ENCODE measurements around the gene DNM3.
"Not testable (repeated sequence)": the region's sequence is repeated elsewhere in the genome, so short reads cannot be mapped to it uniquely, and the experiment has no call there.

Gene DNM3

DNA sequence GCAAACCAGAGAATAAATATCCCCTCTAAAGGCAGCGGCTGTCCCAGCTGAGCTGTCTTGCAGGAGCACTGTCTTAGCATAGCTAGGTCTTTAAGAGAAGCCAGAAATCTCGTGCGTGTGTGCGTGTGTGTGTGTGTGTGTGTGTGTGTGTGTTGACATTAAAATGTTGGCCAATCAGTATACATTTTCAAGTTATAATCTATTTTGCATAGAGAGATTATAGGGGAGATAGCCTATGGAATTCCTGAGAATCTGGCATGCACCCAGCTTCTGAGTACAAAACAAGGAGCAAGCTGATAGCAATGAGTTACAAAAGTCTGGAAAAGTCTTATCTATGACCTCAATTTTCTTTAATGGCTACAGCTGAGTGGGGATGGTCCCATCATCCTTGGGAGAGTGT lies 42.1 kb upstream of the DNM3 start:
- DNase-seq (ENCODE audit: low spot score), result no peak
- TF ChIP-seq, protein P1, sequence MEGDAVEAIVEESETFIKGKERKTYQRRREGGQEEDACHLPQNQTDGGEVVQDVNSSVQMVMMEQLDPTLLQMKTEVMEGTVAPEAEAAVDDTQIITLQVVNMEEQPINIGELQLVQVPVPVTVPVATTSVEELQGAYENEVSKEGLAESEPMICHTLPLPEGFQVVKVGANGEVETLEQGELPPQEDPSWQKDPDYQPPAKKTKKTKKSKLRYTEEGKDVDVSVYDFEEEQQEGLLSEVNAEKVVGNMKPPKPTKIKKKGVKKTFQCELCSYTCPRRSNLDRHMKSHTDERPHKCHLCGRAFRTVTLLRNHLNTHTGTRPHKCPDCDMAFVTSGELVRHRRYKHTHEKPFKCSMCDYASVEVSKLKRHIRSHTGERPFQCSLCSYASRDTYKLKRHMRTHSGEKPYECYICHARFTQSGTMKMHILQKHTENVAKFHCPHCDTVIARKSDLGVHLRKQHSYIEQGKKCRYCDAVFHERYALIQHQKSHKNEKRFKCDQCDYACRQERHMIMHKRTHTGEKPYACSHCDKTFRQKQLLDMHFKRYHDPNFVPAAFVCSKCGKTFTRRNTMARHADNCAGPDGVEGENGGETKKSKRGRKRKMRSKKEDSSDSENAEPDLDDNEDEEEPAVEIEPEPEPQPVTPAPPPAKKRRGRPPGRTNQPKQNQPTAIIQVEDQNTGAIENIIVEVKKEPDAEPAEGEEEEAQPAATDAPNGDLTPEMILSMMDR (IDR thresholded peaks at IDR 0.05; ENCODE audit: extremely low read depth, missing control alignments), result no peak

DNA sequence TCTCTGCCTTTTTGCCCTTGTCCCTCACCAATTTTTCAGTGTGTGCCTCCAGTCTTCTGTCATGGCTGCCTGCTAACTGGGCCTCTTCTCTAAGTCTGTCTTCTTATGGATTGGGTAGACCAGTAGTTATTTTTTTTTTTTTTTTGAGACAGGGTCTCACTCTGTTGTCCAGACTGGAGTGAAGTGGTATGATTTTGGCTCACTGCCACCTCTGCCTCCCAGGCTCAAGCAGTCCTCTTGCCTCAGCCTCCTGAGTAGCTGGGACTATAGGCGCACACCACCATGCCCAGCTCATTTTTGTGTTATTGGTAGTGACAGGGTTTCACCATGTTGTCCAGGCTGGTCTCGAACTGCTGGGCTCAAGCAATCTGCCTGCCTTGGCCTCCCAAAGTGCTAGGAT lies 41.6 kb upstream of the DNM3 start:
- not testable (repeated sequence) for DNase-seq (ENCODE audit: low spot score)

DNA sequence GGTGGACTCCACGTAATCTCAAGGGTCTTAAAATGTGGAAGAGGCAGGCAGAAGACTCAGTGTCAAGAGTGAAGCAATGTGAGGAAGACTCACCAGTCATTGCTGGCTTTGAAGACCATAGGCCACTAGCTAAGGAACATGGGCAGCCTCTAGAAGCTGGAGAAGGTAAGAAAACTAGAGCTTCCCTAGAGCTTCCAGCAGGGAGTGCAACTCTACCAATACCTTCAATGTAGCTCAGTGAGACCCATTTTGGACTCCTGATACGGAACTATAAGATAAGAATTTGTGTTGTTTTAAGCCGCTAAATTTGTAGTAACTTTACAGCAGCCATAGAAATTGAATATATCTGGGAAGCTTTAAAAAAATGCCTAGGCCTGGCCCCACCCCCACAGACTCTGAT lies 41.0 kb upstream of the DNM3 start:
- TF ChIP-seq, protein P1 (IDR thresholded peaks at IDR 0.05; ENCODE audit: extremely low read depth, missing control alignments), result no peak
- no peak for DNase-seq (ENCODE audit: low spot score)

DNA sequence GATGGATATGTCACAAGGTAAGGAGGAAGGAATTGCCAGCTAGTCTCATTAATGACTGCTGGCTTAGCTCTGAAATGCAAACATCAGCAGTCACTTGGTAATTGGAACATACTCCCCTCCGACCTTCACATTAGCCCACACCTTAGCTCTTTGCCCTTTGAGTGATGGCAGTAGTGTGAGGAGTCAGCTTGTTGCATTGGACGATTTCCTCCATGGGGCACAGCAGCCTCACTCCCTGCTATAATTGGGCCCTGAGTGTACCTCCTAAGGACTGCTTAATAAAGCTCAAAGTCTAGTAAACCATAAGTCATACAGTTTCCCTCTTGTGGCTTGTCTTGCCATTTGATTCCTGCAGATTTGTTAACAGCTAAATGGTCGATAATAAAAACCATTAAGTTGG lies 40.4 kb upstream of the DNM3 start:
- DNase-seq (ENCODE audit: low spot score), result no peak
- TF ChIP-seq, protein P1 (IDR thresholded peaks at IDR 0.05; ENCODE audit: extremely low read depth, missing control alignments), result no peak

DNA sequence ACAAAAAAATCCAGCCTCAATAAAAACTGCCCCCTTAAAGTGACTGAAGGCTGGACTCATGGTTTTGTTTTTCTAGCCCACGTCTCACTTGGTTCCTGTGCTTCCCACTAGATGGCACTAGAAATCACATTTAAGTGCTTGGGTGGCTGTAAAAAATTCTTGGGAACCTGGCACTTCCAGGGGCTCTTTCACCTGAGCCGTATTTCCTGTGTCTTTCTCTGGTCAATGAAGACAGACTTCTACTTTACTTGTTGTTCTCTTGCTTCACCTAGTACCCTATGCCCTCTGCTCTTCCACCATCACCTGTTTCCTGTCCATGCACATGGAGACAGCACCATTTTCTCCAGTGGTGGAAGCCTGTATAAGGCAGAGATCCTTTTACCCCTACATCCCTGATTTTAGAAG lies 39.8 kb upstream of the DNM3 start:
- peak; percentile 49 for DNase-seq (ENCODE audit: low spot score)
- TF ChIP-seq, protein P1 (IDR thresholded peaks at IDR 0.05; ENCODE audit: extremely low read depth, missing control alignments), result peak; percentile 28

DNA sequence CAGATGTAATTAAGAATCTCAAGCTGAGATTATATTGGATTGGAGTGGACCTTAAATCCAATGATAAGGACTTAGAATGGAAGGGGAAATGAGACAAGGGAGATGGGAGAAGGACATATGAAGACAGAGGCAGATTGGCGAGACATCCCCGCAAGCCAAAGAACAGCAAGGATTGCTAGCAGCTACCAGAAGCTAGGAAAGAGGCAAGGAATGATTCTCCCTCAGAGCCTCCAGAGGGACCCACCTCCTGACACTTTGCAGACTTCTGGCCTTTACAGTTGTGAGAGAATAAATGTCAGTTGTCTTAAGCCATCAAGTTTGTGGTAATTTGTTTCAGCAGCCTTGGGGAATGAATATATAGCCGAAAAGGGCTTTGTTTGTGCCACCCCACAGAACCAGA lies 39.1 kb upstream of the DNM3 start:
- no peak for DNase-seq (ENCODE audit: low spot score)

DNA sequence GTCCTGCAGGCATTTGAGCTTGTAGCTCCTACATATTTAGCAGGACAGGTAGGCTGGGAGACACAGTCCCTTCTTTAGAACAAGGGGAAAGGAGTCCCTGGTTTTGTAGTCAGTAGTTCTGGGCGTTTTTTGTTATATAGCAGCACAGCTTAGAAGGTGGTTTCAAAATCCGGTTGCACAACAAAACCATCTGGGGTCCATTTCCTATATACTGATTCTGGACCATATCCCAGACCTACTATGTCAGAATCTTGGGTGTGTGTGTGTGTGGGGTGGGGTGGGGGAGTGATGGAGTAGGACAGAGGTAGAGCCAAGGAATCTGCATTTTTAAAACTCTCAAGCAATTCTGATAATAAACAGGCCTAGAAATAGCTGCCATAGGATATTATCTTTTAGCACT lies 38.3 kb upstream of the DNM3 start:
- DNase-seq (ENCODE audit: low spot score), result no peak
- TF ChIP-seq, protein P1 (IDR thresholded peaks at IDR 0.05; ENCODE audit: extremely low read depth, missing control alignments), result no peak

More for the DNA sequence above, 39.1 kb upstream of the DNM3 start:
- TF ChIP-seq, protein P1 (IDR thresholded peaks at IDR 0.05; ENCODE audit: extremely low read depth, missing control alignments), result no peak

DNA sequence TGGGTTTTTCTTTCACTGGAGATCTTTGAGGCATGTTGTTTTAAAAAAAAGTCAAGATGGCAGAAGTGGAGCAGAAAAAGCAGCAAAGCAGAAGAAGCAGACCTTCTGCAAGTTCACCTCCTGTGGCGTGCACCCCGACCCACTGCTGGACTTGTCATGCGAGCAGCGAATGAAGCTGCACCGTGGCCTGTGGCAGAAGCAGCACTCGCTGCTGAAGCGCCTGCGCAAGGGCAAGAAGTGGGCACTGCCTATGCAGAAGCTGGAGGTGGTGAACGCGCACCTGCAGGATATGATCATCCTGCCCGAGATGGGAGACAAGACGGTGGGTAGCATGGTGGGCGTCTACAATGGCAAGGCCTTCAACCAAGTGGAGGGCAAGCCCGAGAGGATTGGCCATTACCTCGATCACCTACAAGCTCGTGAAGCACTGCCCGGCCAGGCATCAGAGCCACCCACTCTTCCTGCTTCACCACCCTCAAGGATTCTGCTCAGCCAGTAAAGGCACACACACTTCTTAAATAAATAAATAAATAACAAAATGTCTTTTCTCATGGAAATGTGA lies 37.8 kb upstream of the DNM3 start:
- no peak for DNase-seq (ENCODE audit: low spot score)
- TF ChIP-seq, protein P1 (IDR thresholded peaks at IDR 0.05; ENCODE audit: extremely low read depth, missing control alignments), result no peak
